Measurements from ENCODE around the gene MAD1L1. TPM values are rescaled to one million over a fixed set of nuclear protein-coding genes. Genes with fewer than 3 reads are reported as not detected.

MAD1L1 gene
- total RNA-seq, 1 donor from 2014 or later = 59.6 TPM

GRCh38 chr7:2030475-2031450, 202.0 kb downstream of the MAD1L1 start:
- no peaks in the 10 kb centered on the region for H3K36me3 ChIP-seq
- peaks cover 8 to 16% of the 10 kb centered on the region in 2 donors for H3K9me3 ChIP-seq
- no peak overlapping the region for H3K4me3 ChIP-seq
- TF ChIP-seq CTCF (IDR thresholded peaks at IDR 0.05) = no peak
- DNase-seq (ENCODE audit: low spot score in 2 of 2) = peak in 1 of 2 donors; percentile 38
- intact Hi-C loops (cut with DNase I) = no loop called here
- no peaks in the 10 kb centered on the region for H3K27me3 ChIP-seq
- H3K27ac ChIP-seq = no peak overlapping the region
- no peaks in the 10 kb centered on the region for H3K4me1 ChIP-seq

- Histone ChIP-seq H3K4me3 (no peak overlapping the region), H3K27ac (no peak overlapping the region), H3K4me1 (no peaks in the 10 kb centered on the region), H3K27me3 (no peaks in the 10 kb centered on the region), H3K9me3 (peaks cover 11 to 24% of the 10 kb centered on the region in 2 donors), H3K36me3 (no peaks in the 10 kb centered on the region)
- intact Hi-C loops (cut with DNase I) = no loop called here
- no peak for TF ChIP-seq CTCF (IDR thresholded peaks at IDR 0.05)
- DNase-seq (ENCODE audit: low spot score in 2 of 2) = peak in 1 of 2 donors; percentile 19
Measured at GRCh38 chr7:2029936-2030335, 202.8 kb downstream of the MAD1L1 start.

GRCh38 chr7:2029211-2029905, 203.4 kb downstream of the MAD1L1 start:
- TF ChIP-seq CTCF (IDR thresholded peaks at IDR 0.05) = no peak
- Histone ChIP-seq H3K9me3 (peaks cover 11 to 25% of the 10 kb centered on the region in 2 donors), H3K4me1 (no peaks in the 10 kb centered on the region), H3K36me3 (no peaks in the 10 kb centered on the region), H3K4me3 (no peak overlapping the region), H3K27me3 (no peaks in the 10 kb centered on the region), H3K27ac (no peak overlapping the region)
- intact Hi-C loops (cut with DNase I) = no loop called here
- DNase-seq (ENCODE audit: low spot score in 2 of 2) = peak in 1 of 2 donors; percentile 33

GRCh38 chr7:2028733-2029132, 204.0 kb downstream of the MAD1L1 start:
- Histone ChIP-seq H3K4me1 (no peaks in the 10 kb centered on the region), H3K9me3 (peaks cover 11 to 25% of the 10 kb centered on the region in 2 donors), H3K4me3 (no peak overlapping the region), H3K36me3 (no peaks in the 10 kb centered on the region), H3K27me3 (no peaks in the 10 kb centered on the region), H3K27ac (no peak overlapping the region)
- TF ChIP-seq CTCF (IDR thresholded peaks at IDR 0.05) = no peak
- peak in 1 of 2 donors; percentile 2 for DNase-seq (ENCODE audit: low spot score in 2 of 2)
- intact Hi-C loops (cut with DNase I) = no loop called here

- no peaks in the 10 kb centered on the region for H3K36me3 ChIP-seq
- no peak overlapping the region for H3K27ac ChIP-seq
- no peak overlapping the region for H3K4me3 ChIP-seq
- peaks cover 11 to 25% of the 10 kb centered on the region in 2 donors for H3K9me3 ChIP-seq
- H3K27me3 ChIP-seq = no peaks in the 10 kb centered on the region
- intact Hi-C loops (cut with DNase I) = no loop called here
- DNase-seq (ENCODE audit: low spot score in 2 of 2) = no peak
- no peaks in the 10 kb centered on the region for H3K4me1 ChIP-seq
- TF ChIP-seq CTCF (IDR thresholded peaks at IDR 0.05) = no peak
Measured at GRCh38 chr7:2025188-2025587, 207.6 kb downstream of the MAD1L1 start.

Data from ascending aorta (tissue), 2 donors.